ENCODE data around the gene CNST. TPM values are rescaled to one million over a fixed set of nuclear protein-coding genes. Genes with fewer than 3 reads are reported as not detected.

Gene CNST
- total RNA-seq, 1 donor from 2014 or later = 8.3 TPM

GRCh38 chr1:246591958-246592357 lies 25.7 kb downstream of the CNST start:
- TF ChIP-seq, protein P1, sequence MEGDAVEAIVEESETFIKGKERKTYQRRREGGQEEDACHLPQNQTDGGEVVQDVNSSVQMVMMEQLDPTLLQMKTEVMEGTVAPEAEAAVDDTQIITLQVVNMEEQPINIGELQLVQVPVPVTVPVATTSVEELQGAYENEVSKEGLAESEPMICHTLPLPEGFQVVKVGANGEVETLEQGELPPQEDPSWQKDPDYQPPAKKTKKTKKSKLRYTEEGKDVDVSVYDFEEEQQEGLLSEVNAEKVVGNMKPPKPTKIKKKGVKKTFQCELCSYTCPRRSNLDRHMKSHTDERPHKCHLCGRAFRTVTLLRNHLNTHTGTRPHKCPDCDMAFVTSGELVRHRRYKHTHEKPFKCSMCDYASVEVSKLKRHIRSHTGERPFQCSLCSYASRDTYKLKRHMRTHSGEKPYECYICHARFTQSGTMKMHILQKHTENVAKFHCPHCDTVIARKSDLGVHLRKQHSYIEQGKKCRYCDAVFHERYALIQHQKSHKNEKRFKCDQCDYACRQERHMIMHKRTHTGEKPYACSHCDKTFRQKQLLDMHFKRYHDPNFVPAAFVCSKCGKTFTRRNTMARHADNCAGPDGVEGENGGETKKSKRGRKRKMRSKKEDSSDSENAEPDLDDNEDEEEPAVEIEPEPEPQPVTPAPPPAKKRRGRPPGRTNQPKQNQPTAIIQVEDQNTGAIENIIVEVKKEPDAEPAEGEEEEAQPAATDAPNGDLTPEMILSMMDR (conservative IDR thresholded peaks at IDR 0.05; ENCODE audit: low read depth, low read length) = no peak
- H3K4me3 ChIP-seq (ENCODE audit: low read depth, low read length) = no peak overlapping the region
- no peak for DNase-seq (ENCODE audit: low read depth)

GRCh38 chr1:246592695-246593094 lies 26.4 kb downstream of the CNST start:
- H3K4me3 ChIP-seq (ENCODE audit: low read depth, low read length) = no peak overlapping the region
- TF ChIP-seq, protein P1 (conservative IDR thresholded peaks at IDR 0.05; ENCODE audit: low read depth, low read length) = no peak
- no peak for DNase-seq (ENCODE audit: low read depth)

- H3K4me3 ChIP-seq (ENCODE audit: low read depth, low read length) = no peak overlapping the region
- no peak for DNase-seq (ENCODE audit: low read depth)
- TF ChIP-seq, protein P1 (conservative IDR thresholded peaks at IDR 0.05; ENCODE audit: low read depth, low read length) = no peak
Measured at GRCh38 chr1:246595146-246595545, 28.9 kb downstream of the CNST start.

- no peak for DNase-seq (ENCODE audit: low read depth)
- no peak overlapping the region for H3K4me3 ChIP-seq (ENCODE audit: low read depth, low read length)
- TF ChIP-seq, protein P1 (conservative IDR thresholded peaks at IDR 0.05; ENCODE audit: low read depth, low read length) = no peak
Measured at GRCh38 chr1:246597340-246597739, 31.1 kb downstream of the CNST start.

GRCh38 chr1:246597971-246598370 lies 31.7 kb downstream of the CNST start:
- no peak for DNase-seq (ENCODE audit: low read depth)
- TF ChIP-seq, protein P1 (conservative IDR thresholded peaks at IDR 0.05; ENCODE audit: low read depth, low read length) = no peak
- no peak overlapping the region for H3K4me3 ChIP-seq (ENCODE audit: low read depth, low read length)

- H3K4me3 ChIP-seq (ENCODE audit: low read depth, low read length) = no peak overlapping the region
- TF ChIP-seq, protein P1 (conservative IDR thresholded peaks at IDR 0.05; ENCODE audit: low read depth, low read length) = no peak
- DNase-seq (ENCODE audit: low read depth) = no peak
Measured at GRCh38 chr1:246599315-246599714, 33.1 kb downstream of the CNST start.

- no peak for DNase-seq (ENCODE audit: low read depth)
- H3K4me3 ChIP-seq (ENCODE audit: low read depth, low read length) = no peak overlapping the region
- TF ChIP-seq, protein P1 (conservative IDR thresholded peaks at IDR 0.05; ENCODE audit: low read depth, low read length) = no peak
Measured at GRCh38 chr1:246600579-246600978, 34.3 kb downstream of the CNST start.
